ENCODE measurements around the gene USP2. TPM values are rescaled to one million over a fixed set of nuclear protein-coding genes. Genes with fewer than 3 reads are reported as not detected.
A peak's percentile ranks its signal among the peaks of the same experiment; 100 is the strongest.

USP2 gene
- total and polyA plus RNA-seq, 2 of the 4 experiments (the other 2 are of a cell fraction), result 0.18 to 0.79 TPM

GRCh38 chr11:119340335-119341221 lies 40.9 kb downstream of the USP2 start, which contains the start of gene C1QTNF5:
TSS of gene C1QTNF5 (minus strand) at chr11:119340883. CDS start at chr11:119340397, 486 bp downstream.
- Histone ChIP-seq H2BK20ac (ENCODE audit: low read depth, low read length) (peak within 1 kb of the TSS; percentile 27), H3K9me1 (ENCODE audit: insufficient read depth, low read length) (0 out of 2 replicates have a peak, but pooled peaks cover 2% of the 10 kb centered on the region), H2AK5ac (ENCODE audit: low read depth, low read length) (peak within 1 kb of the TSS; percentile 91), H3K56ac (ENCODE audit: extremely low read depth, insufficient read depth, low read length) (peak within 1 kb of the TSS; percentile 47), H2AK9ac (replicated peaks; ENCODE audit: low read depth, low read length, poor library complexity) (peak within 1 kb of the TSS; percentile 84), H2AFZ (replicated peaks; ENCODE audit: low read length, poor library complexity) (peak within 1 kb of the TSS; percentile 92), H4K8ac (ENCODE audit: low read depth in 2 of 2, low read length in 2 of 2) (peak within 1 kb of the TSS; percentile 17 to 78; a peak in 3 of 4 replicates), H3K4ac (ENCODE audit: low read depth, low read length) (peak within 1 kb of the TSS; percentile 85), H2BK15ac (ENCODE audit: low read depth, low read length) (peak within 1 kb of the TSS; percentile 60; the same call in 1 of the 3 replicates), H3K9ac (ENCODE audit: low read depth, low read length) (peak within 1 kb of the TSS; percentile 54), H3K9me3 (ENCODE audit: control insufficient read depth, insufficient read depth, low read length) (no peaks in the 10 kb centered on the region), H3K36me3 (ENCODE audit: control insufficient read depth, insufficient read depth, low read length) (peaks cover 2% of the 10 kb centered on the region; the same call in 1 of the 2 replicates), H2BK5ac (ENCODE audit: low read depth, low read length, poor library complexity, severe bottlenecking) (peak within 1 kb of the TSS; percentile 44), H3K27me3 (ENCODE audit: control insufficient read depth, insufficient read depth, low read length) (peaks cover 7% of the 10 kb centered on the region; the same call in 1 of the 2 replicates), H3K79me1 (ENCODE audit: low read depth in 1 of 2, low read length in 2 of 2) (peaks cover 11 to 31% of the 10 kb centered on the region in 2 experiments; a peak in 3 of 4 replicates), H4K20me1 (ENCODE audit: insufficient read depth, low read length) (peaks cover 5% of the 10 kb centered on the region; the same call in 1 of the 2 replicates), H3K23ac (ENCODE audit: low read depth, low read length) (peak within 1 kb of the TSS; percentile 57), H3K18ac (ENCODE audit: low read depth, low read length) (peak within 1 kb of the TSS; percentile 1; the same call in 1 of the 2 replicates), H3K14ac (replicated peaks; ENCODE audit: low read depth, low read length) (peak within 1 kb of the TSS; percentile 74), H4K91ac (ENCODE audit: insufficient read depth, low read depth, low read length) (peak within 1 kb of the TSS; percentile 95), H3K4me3 (ENCODE audit: insufficient read depth, low read depth, low read length) (peak within 1 kb of the TSS; percentile 49), H3K4me2 (ENCODE audit: low read depth, low read length) (peak within 1 kb of the TSS; percentile 56), H2BK120ac (ENCODE audit: low read depth, low read length) (peak within 1 kb of the TSS; percentile 81), H4K5ac (ENCODE audit: low read depth, low read length) (peak within 1 kb of the TSS; percentile 24; the same call in 1 of the 2 replicates), H3K4me1 (ENCODE audit: control insufficient read depth, insufficient read depth, low read length) (peaks cover 19% of the 10 kb centered on the region), H3K27ac (ENCODE audit: insufficient read depth, low read length) (peak within 1 kb of the TSS; percentile 74)
- ChIA-PET CTCF (interaction anchor here (0.6 to 2.4 kb wide), 15 partner anchors 15 to 135 kb away, joined by 3 to 16 read pairs (median 3); partner anchors contain the start of gene USP2), POLR2A (ENCODE audit: unreplicated experiment) (no interaction called here)
- in situ Hi-C loops (cut with MboI; ENCODE audit: low sequenced_read_pairs), result no loop called here
- dilution Hi-C loops (cut with HindIII; ENCODE audit: low sequenced_read_pairs, unreplicated experiment), result no loop called here
- DNase-seq (peak; percentile 57), ATAC-seq (ENCODE audit: low read depth) (peak; percentile 10)
- no peak for TF ChIP-seq RCOR1 (IDR thresholded peaks at IDR 0.05; ENCODE audit: insufficient replicate concordance, low read length)
- TF ChIP-seq MXI1 (IDR thresholded peaks at IDR 0.05; ENCODE audit: borderline replicate concordance, low read depth, low read length), result no peak
- TF ChIP-seq FOS (IDR thresholded peaks at IDR 0.05; ENCODE audit: low read depth, low read length), result no peak
- TF ChIP-seq MAZ (IDR thresholded peaks at IDR 0.05; ENCODE audit: borderline replicate concordance, low read depth, low read length), result 0 out of 2 replicates have a peak, but pooled peaks have one; percentile 3
- no peak for TF ChIP-seq CEBPB (IDR thresholded peaks at IDR 0.05; ENCODE audit: low read depth, low read length)
- TF ChIP-seq CTCF (conservative IDR thresholded peaks at IDR 0.05; ENCODE audit: low read depth, low read length), result 0 out of 2 replicates have a peak, but pooled peaks have one; percentile 1
- TF ChIP-seq RAD21 (IDR thresholded peaks at IDR 0.05; ENCODE audit: low read length), result no peak
- no TSS peak for BruUV-seq (replicated peaks)
- intact Hi-C loops (cut with micrococcal nuclease), result no loop called here
- 13% methylated on average over 10 of the region's 53 CpGs; no CpG with 5 or more reads in 1 of the 2 experiments for WGBS, 2 experiments (ENCODE audit: extremely low coverage in 2 of 2, insufficient read length in 1 of 2)

All from IMR-90 (cell line).